HG02840 (cell line): ENCODE measurements around the gene TSPEAR.
"Not testable (repeated sequence)": the region's sequence is repeated elsewhere in the genome, so short reads cannot be mapped to it uniquely, and the experiment has no call there.

Experiments used
- ATAC-seq: cut with Tn5 transposase; IDR thresholded peaks from one replicate; pipeline ENCODE4 v1.9.1; 2021; ENCODE audit warnings: mild to moderate bottlenecking, moderate library complexity, moderate number of reproducible peaks; ENCODE audit not compliant: unreplicated experiment, low FRiP score

TSPEAR gene

GRCh38 chr21:44687671-44688070 is 23.7 kb downstream of the TSPEAR start:
- ATAC-seq, result no peak

- no peak for ATAC-seq
These were observed 24.4 kb downstream of the TSPEAR start for GRCh38 chr21:44686843-44687561.

- no peak for ATAC-seq
These were observed 25.2 kb downstream of the TSPEAR start for GRCh38 chr21:44686000-44686781.

GRCh38 chr21:44685050-44685449 is 26.3 kb downstream of the TSPEAR start:
- not testable (repeated sequence) for ATAC-seq

- no peak for ATAC-seq
These were observed 26.9 kb downstream of the TSPEAR start for GRCh38 chr21:44684483-44684882.

- no peak for ATAC-seq
These were observed 27.3 kb downstream of the TSPEAR start for GRCh38 chr21:44684077-44684476.

- ATAC-seq, result no peak
These were observed 28.7 kb downstream of the TSPEAR start for GRCh38 chr21:44682580-44683151.

GRCh38 chr21:44681861-44682579 is 29.4 kb downstream of the TSPEAR start, which contains the start of gene KRTAP12-1:
Gene KRTAP12-1, minus strand, starts transcription at chr21:44682163. Its CDS starts 40 bp downstream, at chr21:44682123.
- ATAC-seq, result no peak

- ATAC-seq, result no peak
These were observed 30.2 kb downstream of the TSPEAR start for GRCh38 chr21:44681152-44681551.

- no peak for ATAC-seq
These were observed 33.5 kb downstream of the TSPEAR start for GRCh38 chr21:44677881-44678280.

- no peak for ATAC-seq
These were observed 39.5 kb downstream of the TSPEAR start for GRCh38 chr21:44671911-44672310.

- ATAC-seq, result no peak
These were observed 40.5 kb downstream of the TSPEAR start for GRCh38 chr21:44670642-44671432.

GRCh38 chr21:44667612-44668011 is 43.8 kb downstream of the TSPEAR start:
- ATAC-seq, result no peak

- no peak for ATAC-seq
These were observed 44.7 kb downstream of the TSPEAR start, which contains the start of gene KRTAP12-2 for GRCh38 chr21:44666401-44667320. Gene KRTAP12-2, minus strand, starts transcription at chr21:44666927. Its CDS starts 41 bp downstream, at chr21:44666886.

- ATAC-seq, result no peak
These were observed 46.7 kb downstream of the TSPEAR start for GRCh38 chr21:44664691-44665090.

- not testable (repeated sequence) for ATAC-seq
These were observed 49.8 kb downstream of the TSPEAR start for GRCh38 chr21:44661567-44661966.

- ATAC-seq, result no peak
These were observed 52.3 kb downstream of the TSPEAR start for GRCh38 chr21:44658913-44659595.

GRCh38 chr21:44658541-44658910 is 52.8 kb downstream of the TSPEAR start:
- no peak for ATAC-seq
